Activated CD4-positive, alpha-beta T cell treated with anti-CD3 and anti-CD28 coated beads, Interleukin-2, amount 50 U/mL, for 48 hours (primary cell): ENCODE measurements around the gene CAMKK1.

Source experiments
- DNase-seq, 2 experiments: peaks; one replicate each; pipeline ENCODE4 v3.0.0-alpha.2; 2020

CAMKK1 gene

DNA sequence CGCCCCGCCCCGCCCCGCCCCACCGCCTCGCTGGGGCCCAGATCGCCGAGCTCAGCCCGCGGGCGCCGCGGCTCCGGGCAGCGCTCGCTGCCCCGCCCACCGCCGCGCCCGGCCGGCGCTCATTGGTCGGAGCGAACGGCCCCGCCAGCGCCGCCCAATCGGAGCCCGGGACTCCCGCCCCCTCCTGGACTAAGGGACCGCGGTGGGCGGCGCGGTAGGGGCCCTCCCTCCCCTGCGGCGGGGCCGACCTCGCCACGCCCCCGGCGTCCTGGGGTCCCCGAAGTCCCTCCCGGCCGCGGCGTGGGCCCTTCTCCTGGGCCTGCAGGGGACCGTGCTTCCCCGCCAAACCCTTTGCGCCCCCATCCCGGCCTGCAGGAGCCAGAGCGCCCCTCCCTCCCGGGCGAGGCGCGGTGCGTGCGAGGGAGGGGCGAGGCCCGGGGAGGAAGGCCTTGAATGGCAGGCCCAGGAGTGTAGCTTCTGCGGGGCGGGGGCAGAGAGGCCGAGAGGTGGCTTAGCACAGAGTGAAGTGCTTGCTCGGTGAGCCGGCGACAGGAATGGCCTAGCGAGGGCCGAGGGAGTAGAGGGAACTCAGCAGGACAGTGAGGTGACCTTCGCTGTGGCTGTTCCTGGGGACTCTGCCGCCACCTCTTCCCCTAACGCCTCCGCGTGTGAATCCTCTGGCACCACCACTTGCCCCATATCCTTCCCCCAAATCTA lies at the start of gene CAMKK1:
Gene CAMKK1, minus strand, starts transcription at position 51 of the 717 bp plus-strand sequence. CDS start 7,366 bp downstream, outside the sequence.
- peak; percentile 89 to 91 for DNase-seq

DNA sequence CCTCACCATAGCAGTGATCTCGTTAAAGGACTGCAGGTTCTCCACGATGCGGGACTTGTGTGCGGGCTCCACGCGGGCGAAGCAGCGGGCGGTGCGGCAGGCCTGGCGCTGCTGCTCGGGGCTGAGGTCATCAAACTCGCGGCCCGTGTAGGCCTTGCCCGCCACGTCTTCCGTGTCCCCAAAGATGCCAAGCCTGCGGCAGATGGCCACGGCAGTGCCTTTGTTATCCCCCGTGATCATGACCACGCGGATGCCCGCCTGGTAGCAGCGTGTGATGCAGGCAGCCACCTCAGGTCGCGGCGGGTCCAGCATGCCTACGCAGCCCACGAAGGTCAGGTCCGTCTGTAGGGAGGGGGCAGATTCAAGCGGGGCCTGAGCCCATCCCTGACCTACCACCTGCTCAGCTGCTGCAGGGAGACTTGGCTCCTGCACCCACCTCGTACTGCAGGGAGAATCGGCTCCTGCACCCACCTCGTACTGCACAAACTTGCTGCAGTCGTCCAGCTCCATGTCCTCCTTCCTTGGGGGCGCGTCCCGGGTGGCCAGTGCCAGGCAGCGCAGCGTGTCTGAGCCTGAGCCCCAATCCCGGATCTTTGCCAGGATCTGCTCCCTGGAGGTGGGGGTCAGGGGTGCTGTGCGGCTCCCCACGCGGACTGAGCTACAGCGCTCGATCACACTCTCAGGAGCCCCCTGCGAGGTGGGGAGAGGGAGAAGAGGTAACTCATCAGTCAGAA lies 48.3 kb upstream of the CAMKK1 start:
- DNase-seq = no peak

DNA sequence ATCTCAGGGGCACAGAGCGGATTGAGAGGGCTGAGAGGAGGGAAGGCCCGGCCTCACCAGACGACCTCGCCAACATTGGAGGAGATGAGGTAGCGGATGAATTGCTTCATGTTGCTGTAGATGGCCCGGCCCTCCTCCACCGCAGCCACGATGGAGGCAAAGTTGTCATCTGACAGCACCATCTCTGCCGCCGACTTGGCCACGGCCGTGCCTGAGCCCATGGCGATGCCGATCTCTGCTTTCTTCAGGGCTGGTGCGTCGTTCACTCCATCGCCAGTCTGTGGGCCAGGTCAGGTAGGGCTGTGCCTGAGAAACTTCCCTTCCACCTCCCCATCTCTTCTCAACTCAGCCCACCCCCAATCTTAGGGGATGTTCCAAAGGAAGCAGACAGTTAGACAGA lies 44.5 kb upstream of the CAMKK1 start:
- DNase-seq = no peak

DNA sequence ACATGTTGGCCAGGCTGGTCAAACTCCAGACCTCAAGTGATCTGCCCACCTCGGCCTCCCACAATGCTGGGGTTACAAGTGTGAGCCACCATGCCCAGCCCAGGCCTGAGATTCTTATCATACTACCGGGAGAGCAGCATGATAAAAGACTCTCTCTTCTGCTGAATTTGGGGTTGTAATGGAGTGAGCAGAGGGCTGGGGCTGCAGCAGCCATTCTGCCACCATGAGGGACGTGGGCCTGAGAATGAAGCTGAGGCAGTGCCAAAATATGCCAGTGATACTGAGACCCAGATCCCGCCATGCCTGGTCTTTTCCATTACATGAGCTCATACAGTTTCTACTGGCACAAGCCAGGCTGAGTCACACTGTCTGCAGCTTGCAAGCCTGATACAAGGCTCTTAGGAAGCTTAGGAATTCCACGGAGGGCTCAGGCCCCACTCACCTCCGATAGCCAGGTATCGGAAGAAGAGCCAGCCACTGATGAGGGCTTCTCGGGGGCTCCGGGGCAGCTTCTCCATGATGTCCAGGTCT lies 43.0 kb upstream of the CAMKK1 start:
- DNase-seq = no peak

DNA sequence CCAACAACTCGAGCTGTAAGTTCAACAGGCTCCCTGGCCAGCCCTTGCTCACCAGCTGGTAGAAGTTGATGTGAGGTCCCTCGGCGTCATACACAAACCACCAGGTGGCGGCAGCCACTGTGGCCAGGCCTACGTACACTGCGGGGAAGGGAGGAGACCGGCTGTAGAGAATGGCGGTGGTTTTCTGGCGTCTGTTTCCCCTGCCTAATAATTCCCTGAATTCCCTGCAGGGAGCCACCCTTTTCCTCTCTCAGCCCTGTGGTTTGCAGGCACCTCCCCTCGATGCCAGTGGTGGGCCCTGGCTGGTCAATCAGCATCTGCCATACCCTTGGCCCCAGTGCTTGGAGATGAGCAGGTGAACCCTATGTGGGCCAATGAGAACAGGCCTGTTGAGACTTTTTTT lies 42.3 kb upstream of the CAMKK1 start:
- peak in 1 of 2 experiments; percentile 34 for DNase-seq

DNA sequence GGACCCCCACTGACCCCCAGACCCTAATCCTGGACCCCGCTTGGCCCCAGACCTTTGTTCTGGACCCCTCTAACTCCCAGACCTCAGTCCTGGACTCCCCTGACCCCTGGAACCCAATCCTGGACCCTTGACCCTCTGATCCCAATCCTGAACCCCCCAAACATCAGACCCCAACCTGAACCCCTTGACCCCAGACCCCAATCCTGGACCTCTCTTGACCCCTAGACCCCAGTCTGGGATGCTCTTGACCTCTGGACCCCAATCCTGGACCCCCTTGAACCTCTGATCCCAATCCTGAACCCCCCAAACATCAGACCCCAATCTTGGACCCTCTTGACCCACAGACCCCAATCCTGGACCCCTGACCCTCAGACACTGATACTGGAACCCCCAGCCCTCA lies 36.9 kb upstream of the CAMKK1 start:
- no peak for DNase-seq

DNA sequence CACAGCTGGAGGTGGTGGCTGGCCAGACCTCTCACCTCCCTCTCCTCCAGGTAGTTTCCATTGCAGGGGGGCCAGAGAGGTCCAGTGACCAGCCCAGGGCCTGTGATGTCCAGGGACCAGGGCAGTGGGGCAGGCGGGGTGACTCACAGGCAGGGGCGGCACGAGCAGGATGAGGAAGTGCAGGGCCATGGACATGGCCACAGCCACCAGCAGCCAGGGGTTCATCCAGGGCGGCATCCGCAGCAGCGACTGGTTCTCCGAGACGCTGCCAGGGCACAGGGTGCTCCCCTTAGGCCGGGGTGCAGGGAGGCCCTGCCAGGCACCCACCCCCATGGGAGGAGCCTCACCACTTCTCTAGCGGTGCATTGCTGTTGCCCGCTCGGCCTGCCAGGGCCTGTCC lies 36.3 kb upstream of the CAMKK1 start:
- no peak for DNase-seq

DNA sequence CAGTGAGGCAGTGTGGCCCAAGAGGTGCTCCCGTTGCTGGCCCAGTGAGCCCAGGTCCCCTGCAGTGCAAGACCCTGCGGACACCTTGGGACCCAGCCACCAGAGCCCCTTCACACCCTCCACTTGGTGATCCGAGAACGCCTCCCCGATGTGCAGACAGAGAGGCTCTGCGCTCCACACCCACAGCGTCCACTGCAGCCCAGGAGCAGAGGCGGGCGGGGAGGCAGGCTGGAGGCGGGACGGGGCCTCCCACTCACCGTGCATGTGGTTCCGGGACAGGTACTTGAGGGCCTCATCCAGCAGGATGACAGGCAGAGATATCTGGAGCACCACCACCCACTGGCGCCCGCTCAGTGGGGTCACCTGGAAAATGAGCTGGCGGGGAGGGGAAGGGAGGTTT lies 35.6 kb upstream of the CAMKK1 start:
- no peak for DNase-seq

DNA sequence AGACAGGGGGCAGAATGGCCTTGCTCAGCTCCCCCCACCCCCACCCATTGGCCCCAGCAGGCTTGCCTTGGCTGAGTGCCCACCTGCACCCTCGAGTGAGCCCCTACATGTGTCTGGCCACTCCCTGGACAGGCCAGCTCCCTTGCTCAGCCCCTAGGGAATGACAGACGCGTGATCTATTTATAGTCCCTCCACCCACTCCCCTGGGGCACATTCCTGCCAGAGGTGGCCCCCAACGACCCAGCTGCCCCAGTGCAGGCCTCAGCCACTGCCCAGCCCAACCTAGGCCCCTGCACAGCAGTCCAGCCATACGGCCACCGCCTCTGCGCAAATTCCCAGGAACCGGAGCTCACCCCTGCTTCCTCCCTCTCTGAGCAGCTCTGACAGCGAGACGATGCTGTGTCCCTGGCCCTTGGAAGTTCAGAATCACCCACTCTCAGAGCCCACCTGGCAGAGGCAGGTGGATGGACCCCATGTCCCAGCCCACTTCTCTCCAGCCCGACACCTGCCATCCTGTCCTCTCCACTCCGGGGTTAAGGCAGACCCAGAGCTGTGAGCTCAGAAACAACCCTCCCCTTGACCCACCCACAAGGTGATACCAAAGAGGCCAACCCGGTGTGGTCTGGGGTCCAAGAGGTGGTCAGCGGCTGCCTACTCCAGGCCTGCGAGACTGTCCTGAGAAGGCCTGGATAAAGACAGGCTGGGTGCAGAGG lies 34.9 kb upstream of the CAMKK1 start:
- DNase-seq = no peak

DNA sequence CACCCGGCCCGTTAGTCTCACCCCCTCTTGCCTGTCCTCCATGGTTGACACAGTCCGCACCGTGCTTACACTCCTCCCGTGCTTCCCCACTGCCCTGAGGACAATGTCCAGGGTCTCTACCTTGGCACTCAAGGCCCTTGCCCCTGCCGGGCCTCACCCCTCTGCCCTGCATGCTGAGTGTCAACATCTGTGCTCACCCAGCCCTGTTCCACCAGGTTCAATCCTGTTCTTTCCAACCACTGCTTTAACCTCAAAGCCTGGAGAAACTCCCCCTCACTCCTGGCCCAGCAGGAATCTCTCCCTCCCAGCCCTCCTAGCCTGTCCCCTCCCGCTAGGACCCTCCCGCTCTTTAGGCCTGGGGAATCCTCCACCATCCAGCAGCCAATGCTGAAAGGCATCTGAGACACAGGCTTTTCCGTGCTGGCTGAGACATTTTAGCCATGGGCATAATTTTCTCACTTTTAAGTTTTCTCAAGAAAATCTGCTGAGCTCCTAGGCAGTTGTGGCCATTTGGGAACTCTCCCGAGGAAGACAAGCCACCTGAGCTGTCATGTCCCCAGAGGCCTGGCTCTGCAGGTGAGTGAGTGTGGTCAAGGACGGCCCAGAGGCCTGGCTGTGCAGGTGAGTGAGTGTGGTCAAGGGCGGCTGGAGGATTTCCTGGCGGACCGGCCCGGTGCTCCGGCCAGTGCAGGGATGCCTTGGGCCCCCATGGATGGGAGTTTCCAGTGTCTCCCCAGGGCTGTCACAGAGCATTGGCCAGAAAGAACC lies 34.2 kb upstream of the CAMKK1 start:
- no peak for DNase-seq

DNA sequence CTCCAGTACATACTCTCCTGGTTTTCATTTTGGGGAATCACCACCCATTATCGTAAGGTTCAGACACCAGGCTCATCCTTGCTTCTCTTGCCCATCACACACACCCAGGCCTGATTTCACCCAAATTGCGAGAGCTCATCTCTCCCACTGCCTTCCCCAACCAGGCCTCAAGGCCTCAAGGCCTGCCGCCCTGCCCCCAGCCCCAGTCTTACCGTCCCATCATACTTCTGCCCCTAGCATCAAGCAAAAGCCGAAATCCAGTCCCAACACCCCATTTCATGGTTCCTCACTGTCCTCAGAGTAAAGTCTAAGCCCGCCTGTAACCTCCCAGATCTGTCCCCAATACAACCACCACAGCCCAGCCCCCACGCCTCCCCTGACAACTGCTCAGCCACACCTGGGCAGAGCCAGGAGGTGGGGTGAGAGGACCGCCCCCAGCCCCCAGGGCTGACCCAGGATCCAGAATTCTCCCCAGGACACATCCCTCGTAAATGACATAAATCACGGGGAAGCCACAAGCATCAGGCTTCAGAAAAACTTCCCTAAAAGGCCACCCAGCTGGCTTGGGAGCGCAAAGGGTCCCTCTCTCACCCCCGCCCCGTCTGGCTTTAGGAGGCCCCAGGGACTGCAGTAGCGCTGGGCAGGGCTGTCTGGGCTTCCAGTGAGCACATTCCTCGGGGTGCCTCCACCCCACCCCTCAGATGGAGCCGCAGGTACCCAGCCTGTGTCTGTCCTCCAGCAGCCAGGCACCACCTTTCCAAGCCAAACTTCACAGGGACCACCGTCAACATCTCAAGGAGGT lies 33.0 kb upstream of the CAMKK1 start:
- DNase-seq = no peak

DNA sequence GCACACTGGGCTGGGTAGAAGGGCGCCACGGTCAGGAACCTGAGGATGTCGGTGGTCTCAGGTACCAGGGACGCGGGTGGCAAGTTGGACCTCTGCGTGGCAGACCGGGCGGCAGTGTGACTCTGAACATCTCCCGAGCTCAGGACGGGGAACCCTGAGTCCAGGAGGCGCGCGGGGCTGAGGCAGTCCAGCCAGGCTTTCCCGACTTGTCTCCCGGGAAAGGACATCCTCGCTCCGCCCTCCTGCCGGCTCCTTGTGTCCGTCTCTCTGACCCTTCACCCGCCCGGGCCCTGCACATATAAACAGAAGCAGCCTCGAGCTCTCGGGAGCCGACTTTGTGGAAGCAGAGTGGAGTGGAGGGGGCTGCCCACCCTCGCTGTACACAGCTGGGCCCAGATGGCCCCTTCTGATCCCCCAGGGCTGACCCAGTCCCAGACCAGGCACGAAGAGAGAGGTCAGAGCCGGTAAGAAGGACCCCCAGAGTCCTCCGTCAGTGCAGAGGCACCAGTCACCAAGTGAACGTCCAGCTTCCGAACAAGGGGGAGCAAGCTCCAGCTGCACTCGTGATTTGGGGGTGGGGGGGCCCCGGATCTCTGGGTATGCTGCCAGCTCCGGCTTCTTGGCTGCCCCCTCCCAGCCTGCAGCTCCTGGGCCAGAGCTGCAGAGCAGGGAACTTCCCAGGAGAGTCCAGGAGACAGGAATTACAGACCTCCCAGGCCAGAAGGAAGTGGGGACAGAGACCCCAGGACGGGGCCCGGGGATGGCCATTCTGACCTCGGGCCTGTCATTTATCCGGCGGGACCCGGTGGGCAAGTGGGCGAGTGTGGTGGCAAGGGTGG lies 31.9 kb upstream of the CAMKK1 start:
- no peak for DNase-seq

DNA sequence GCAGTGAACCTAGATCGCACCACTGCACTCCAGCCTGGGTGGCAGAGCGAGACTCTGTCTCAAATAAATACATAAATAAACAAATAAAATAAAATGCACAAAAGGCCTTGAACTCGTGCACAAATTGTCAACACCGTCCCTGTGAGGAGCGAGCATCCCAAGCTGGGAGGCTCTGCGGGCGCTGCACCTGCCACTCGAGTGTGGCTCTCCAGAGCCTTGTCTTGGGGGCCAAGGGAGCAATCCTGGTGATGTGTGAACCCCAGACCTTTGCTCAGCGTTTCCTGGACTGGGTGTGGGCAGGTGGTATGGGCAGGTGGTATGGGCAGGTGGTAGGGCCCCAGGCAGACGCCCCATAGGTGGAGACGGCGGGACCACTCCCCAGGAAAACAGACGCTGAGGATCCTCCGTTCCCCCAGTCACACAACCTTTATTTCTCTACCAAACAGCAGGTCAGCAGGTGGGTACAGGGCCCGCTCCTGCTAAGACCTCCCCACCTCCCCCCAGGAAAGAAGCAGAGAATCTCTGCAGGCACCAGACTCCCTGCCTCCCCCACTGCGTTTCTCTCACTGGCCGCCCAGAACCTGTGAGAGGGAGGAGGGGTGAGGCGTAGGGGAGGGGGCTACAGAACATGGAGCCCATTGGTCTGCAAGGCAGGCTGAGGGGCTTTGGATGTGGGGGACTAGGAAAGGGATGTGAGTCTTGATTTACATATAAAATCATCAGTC lies 30.8 kb upstream of the CAMKK1 start:
- no peak for DNase-seq

DNA sequence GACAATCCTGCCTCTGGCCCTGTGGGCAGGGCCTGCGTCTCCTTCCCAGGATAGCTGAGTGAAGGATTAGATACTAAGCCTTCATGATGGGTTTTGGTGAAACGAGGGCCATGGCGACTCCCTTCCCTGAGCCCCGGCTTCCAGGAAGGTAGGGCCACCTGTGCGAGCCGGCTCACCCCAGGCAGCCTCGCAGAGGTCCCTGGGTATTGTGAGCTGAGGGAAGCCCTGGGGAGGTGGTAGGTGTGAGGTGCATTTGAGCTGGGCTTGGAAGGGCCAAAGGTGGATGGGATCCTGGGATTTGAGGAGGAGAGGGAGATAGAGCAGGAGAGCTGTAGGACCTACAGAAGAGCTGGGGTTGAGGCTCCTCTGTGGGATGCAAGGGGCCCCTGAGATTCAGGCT lies 29.9 kb upstream of the CAMKK1 start:
- no peak for DNase-seq

DNA sequence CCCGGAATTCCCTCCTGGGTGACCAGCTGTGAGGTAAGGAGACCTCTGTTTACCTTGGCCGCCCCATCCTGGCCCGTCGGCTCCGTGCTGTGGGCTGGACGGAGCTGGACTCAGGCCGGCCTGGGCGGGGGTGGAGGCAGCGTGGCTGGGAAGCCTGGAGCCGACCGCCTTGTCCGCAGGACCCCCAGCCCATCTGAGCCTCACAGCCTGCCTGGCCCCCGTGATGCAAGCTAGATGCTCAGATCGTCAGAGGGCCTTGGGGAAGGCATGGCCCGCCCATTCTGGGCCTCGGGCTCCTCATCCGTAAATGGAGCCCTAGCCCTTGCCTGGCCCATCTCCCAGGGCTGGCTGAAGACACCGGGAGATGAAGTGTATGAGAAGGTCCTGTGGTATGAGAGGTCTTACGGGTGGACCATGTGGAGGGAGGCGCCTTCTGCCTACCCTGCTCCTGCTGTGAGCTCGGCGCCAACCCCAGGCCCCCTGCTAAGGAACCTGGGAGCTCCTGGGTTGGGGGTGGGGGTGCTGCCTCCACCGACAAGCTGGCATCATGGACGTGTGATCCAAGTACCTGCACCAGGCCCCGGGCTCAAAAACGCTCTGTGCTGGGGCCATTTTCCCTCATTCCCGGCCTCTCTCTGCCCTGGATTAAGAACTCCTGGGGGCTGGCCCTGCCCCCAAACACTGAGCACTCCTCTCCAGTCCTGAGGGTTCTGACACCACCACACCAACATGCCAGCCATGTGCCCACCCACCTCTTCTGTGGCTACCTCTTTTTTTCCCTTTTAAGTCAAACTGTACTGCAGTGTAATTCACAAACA lies 28.9 kb upstream of the CAMKK1 start:
- DNase-seq = no peak

DNA sequence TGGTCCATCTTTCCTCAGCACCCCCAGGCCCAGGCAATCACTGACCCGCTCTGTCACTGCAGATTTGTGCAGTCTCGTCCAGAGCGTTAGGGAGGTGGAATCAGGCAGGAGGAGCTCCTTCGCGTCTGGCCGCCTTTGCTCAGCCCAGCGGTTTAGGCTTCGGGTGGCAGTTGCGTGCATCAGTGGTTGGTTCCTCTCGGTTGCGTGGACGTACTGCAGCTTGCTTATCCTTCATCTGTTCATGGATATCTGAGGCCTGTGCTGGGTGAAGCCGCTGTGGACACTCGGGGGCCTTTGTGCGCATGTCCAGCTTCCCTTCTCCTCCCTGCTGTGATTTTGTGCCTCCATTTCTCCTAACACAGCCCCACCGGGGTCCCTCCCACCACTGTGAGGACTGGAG lies 28.2 kb upstream of the CAMKK1 start:
- no peak for DNase-seq

DNA sequence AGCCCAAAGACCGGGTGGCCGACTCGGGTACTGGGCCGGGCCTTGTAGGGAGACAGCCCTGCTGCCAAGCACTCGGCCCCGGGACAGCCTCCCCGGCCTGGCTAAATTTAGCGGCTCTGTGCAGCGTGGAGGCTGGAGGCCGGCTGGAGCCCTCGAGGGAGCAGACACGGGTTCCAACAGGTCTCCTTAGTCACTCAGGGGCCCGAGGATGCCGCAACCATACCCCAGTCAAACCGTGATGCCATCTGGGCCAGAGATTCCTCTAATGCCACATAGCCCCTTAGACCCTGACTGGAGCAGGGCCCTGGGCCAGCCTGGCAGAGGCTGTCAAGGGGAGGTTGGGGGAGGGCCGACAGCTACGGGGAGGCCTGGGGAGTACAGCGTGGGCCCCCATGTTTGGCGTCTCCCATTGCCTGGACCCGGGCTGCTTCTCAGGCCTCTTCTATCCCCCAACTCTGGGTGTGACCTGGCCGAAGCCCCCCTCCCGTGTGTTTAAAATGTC lies 26.3 kb upstream of the CAMKK1 start:
- DNase-seq = no peak

DNA sequence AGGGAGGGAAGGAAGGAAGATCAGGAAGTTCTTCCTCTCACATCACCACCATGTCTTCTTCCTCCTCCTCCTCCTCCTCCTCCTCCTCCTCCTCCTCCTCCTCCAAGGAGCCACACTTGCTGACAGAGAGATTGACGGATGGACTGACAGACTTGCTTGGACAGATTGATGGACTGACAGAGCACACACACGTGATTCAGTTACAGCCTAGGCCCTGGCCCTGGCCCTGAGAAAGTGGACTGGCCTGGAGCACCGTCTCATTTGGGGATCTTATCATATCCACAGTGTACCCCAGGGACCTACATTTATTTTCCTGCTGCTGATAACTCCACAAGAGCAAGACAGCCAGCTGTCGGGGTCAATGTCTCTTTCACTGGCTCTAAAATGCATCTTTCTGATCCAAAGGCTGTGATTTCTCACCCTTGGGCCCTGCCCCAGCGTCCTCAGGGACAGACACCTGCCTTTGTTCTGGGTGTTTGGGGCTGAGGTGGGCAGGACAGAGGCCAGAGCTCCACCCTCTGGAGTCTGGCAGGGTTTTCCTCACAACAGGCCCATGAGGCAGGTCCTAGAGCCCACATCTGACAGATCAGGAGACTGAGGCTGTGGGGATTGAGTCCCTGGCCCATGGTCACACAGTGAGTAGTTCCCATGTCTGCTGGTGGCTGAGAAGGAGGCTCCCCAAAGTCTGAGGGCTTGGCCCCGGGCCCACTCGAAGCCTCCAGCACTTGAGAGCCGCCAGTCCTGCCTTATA lies 25.7 kb upstream of the CAMKK1 start:
- DNase-seq = no peak
